DOHH2 (cell line): Measurements from ENCODE around the gene UNC79.

Source experiments
- EZH2phosphoT487 ChIP-seq: fragments of 200-600 bp; sonication (generic); IDR thresholded peaks from 2 replicates; pipeline ENCODE4 v1.6.1; 2017; ENCODE audit warnings: borderline replicate concordance, mild to moderate bottlenecking, antibody characterized with exemption, low read length, moderate library complexity, mixed read lengths
- TF ChIP-seq, protein P1 (sequence below): fragments of 200-600 bp; sonication (generic); IDR thresholded peaks from one replicate; pipeline ENCODE4 v1.5.1; 2014; ENCODE audit warnings: antibody characterized with exemption, mild to moderate bottlenecking, low read depth, low read length; ENCODE audit not compliant: poor library complexity, severe bottlenecking

- TF ChIP-seq, protein P1, sequence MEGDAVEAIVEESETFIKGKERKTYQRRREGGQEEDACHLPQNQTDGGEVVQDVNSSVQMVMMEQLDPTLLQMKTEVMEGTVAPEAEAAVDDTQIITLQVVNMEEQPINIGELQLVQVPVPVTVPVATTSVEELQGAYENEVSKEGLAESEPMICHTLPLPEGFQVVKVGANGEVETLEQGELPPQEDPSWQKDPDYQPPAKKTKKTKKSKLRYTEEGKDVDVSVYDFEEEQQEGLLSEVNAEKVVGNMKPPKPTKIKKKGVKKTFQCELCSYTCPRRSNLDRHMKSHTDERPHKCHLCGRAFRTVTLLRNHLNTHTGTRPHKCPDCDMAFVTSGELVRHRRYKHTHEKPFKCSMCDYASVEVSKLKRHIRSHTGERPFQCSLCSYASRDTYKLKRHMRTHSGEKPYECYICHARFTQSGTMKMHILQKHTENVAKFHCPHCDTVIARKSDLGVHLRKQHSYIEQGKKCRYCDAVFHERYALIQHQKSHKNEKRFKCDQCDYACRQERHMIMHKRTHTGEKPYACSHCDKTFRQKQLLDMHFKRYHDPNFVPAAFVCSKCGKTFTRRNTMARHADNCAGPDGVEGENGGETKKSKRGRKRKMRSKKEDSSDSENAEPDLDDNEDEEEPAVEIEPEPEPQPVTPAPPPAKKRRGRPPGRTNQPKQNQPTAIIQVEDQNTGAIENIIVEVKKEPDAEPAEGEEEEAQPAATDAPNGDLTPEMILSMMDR = no peak
- TF ChIP-seq EZH2phosphoT487 = no peak
These were observed 45.6 kb downstream of the UNC79 start for GRCh38 chr14:93476305-93476704.
